Amniotic stem cell (primary cell): Measurements from ENCODE around the gene TMEM214.
"Not testable (repeated sequence)": the region's sequence is repeated elsewhere in the genome, so short reads cannot be mapped to it uniquely, and the experiment has no call there.

ENCODE experiments used
- DNase-seq: peaks from one replicate; lab custom pipeline; 2025; lab: John Stamatoyannopoulos, UW

The TMEM214 gene

DNA sequence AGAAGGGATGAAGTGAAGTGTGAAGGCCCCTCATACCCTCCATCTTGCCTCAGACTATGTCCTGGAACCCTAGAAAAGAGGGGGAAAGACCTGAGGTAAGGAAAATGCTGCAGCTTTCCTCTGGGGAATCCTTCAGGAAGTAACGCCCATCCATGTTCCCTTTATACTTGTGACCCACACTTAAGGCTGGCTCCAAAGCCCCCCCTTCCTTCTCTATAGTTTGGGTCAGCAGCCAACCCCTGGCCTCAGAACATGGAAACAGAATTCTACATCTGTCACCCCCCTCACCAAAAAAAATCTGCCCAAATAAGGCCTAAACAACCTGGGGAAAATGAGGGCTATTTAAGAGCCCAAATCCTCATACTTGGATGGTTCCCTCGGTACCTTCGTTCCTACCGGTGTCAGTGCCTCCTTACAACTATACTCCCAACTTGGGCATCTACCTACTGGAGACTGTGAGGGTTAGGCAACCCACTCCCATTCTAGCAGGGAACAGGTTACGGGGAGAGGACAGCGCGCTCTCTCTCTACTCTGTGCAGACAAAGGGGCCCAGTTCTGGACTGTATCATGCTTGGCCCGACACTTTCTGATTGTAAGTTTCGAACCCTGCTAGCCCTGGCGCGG, 38.0 kb downstream of the TMEM214 start:
- no peak for DNase-seq

DNA sequence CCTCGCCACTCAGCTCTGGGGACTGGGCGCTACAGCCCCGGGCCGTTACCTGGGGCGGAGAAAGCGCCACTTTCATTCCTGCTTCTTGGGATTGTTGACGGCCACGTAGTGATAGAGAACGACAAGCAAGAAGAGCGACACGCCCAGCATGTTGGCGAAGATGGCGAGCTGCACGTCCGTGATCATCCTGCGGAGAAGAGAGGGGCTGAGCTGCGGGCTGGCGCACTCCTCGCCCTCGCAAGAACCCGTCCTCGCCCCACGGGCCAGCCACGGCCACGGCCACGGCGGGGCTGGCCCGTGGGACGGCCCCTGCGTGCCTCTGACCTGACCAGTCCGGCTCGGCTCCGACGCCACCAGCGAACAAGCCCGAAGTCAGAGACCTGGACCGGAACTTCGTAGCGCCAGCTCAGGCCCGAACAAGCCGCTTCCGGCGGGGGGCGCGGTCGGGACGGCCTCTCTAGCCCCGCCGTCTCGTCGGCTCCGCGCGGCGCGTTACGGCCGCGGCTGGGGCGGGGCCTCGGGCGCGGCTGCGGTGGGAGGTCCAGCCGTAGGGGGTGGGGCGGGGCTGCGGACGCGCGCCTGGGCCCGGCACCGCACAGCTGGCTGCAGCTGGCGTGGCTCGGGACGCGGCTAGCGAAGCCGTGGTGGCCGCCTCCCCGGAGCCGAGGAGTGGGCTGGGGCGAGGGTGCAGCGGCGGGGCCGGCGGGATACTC, 38.7 kb downstream of the TMEM214 start, which contains the start of gene OST4:
Gene OST4 (minus strand): TSS at position 378 of the 713 bp plus-strand sequence.
- peak; percentile 95 for DNase-seq

DNA sequence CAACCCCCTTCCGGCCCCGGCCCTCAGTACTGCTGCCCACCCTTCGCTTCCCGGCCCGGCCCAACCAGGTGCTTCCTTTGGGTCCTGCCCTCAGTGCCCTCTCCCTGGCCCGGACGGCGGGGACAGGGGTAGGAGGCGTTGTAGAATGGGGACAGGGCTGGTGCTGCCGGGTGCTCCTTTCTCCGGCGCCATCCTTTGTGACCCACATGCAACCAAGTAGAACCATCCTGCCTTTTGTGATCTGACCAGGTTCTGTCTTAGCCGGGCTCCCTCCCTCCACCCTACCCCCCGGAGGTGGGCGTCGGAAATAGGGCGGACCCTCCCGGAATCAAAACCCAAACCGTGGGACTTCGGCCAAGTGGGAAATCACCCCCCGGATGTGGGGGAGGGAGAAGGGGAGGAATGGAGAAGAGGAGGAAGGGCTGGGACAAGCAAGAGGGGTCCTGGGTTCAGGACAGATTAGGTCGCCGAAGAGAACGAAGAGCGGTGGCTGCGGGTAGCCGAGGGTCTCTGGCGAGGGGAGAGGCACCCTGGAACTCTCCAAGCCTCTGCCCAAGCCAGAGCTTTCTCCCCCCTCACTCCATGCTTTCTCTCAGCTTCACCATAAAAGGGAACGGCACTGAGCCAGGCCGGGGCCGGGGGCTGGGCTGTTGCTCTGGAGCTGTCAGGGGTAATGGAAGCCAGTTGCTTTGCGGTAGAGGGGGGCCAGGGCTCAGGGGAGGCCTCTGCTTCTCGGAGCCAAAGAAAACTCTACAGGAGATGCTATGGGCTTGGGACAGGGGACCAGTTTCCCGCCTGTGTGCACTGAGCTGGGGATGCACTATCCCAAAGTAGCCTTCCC, 39.4 kb downstream of the TMEM214 start:
- no peak for DNase-seq

DNA sequence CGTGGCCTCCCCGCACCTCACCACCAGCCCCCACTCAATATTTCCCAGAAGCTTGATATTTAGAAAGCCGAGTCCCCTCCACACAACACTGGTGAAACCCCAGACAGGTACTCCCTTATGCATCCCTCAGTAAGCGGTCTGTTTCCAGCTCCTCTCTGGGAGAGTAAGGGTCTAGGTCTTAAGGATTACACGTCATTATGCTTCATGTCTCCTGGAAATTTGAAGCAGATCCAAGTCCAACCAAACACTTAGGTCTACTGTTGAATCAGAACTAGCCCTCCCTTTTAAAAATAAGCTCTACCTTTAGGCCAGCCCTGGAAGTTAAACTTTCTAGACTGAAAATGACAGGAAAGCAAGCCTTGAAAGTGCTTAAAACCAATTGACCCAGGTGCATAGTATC, 40.2 kb downstream of the TMEM214 start:
- no peak for DNase-seq

DNA sequence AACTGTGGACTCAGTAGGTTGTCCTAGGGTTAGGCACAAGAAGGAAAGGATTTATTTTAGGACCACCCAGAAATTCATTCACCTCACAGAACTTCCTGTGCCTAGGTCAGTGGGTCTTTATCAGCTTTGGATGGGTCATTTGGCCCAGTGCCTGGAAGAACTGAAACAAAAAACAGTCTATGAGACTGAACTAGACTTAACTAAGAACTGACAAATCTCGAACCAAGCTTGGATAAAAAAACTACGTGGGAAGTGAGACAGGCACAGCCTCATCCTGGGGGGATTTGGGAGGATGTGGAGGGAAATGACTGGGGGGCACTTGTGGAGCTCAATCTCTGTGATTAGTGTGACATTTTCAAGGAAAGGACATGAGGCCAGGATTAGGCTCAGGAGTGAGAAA, 41.0 kb downstream of the TMEM214 start:
- no peak for DNase-seq

DNA sequence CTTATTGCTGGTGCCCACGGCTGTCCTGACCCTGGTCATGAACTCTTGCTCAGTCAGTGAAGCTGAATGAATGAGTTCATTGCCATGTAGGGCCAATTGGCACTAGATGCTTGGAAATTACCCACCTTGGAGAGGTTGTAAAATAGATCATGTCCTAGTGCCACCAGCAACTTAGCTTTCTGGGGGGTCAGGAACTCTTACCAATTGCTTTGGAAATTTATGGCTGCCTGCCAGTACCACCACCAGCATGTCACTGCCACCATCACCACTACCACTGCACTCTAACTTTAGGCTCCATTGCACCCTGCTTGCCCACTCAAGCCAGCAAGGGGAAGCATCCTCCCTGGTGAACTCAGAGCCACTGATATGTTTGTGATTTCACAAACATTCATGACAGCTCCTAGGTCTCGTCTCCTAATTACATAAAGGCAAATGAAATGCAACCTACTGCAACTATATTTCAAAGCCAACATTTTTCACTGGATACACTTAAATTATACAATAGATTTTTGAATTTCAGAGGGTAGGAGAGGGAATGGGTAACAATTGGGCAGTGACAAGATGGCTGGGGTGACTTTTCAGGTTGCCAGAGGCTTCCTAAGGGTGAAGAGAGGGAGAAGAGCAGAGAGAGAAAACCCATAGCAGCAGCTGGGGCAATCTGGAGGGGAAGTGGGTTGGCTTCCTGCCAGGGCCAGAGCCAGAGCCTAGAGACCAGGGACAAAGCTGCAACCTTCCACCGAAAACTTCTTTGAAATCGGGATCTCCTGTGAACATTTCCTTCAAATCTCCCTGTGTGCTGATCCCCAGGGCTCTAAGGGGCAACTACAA, 42.2 kb downstream of the TMEM214 start:
- DNase-seq: no peak

DNA sequence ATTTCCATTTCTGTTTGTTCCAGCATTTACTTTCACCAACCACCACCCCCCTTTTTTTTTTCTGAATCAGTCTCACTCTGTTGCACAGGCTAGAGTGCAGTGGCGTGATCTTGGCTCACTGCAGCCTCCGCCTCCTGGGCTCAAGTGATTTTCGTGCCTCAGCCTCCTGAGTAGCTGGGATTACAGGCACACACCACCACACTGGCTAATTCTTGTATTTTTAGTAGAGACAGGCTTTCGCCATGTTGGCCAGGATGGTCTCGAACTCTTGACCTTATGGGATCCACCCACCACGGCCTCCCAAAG, 42.8 kb downstream of the TMEM214 start:
- DNase-seq: not testable (repeated sequence)

DNA sequence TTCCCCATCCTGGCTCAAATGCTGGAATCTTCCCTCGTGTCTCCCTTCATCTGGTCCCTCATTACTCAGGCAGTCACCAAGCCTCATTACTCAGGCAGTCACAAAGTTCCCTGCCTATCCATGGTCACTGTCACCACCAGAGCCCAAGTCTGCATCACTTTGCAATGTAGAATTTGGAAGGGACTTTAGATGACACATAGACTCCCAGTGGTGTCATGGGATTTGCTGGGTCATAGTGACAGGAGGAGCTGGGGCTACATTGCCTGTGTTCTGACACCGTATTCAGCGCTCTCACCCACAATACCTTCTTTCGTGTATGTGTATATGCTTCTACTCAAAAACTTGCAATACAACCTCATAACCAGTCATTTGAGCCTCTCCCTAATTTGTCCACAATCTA, 43.6 kb downstream of the TMEM214 start:
- DNase-seq: no peak

DNA sequence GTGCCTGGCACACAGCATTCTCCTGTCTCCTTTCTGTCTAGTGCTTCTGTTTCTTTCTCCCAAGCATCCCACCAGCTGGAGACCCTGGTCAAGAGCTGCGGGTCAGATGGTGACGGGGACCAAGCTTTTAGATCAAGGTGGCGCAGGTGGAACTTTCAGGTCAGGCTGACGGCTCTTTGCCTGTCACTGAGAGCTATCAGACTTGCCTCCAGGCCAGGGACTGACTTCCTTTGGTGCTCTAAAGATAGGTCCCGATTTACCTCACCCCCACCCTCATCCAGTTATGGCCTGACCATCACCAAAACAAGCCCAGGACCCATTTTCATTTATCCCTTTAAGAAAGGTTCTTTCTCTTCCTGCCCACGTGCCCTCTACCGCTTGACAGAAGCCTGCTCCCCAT, 44.5 kb downstream of the TMEM214 start:
- no peak for DNase-seq

DNA sequence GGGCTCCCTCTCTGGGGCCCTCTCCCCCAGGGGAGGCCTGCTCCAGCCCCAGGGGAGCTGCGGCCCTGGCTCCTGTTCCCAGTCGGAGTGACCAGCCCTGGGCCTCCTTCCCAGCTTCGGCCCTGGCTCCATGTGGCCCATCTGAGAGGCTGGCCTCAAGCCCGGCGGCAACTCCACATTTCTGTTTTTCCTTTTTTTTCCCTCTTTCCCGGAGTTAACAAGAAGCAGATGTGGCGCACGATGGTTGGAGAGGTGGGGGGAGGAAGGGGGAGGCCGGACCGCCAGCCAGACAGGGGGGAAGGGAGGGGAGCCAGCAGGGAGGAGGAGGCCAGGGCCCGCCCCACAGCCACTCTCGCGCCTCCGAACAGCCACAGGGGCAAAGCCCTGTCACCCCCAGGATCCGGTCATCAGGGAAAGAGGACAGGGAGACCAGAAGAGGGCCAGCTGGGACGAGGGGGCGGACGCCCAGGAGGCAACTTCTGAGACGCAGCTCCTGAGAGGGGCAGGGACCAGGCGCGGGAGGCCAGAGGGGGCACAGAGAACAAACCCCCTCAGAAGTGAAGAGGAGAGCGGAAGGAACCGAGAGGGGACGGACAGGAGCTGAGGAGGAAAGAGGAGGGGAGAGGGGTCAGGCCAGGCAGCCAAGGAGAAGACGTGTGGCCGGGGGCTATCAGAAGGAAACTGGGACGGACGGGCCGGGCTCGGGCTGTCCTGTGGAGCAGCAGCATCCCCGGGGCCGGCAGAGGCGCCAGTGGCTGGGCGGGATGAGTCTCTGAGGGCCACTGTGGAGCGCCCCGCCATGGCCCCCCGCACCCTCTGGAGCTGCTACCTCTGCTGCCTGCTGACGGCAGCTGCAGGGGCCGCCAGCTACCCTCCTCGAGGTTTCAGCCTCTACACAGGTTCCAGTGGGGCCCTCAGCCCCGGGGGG, 45.8 kb downstream of the TMEM214 start, which contains the start of gene EMILIN1:
Gene EMILIN1 (plus strand): TSS at position 349 of the 928 bp plus-strand sequence. CDS start 451 bp downstream, at position 800.
- peak; percentile 91 for DNase-seq

DNA sequence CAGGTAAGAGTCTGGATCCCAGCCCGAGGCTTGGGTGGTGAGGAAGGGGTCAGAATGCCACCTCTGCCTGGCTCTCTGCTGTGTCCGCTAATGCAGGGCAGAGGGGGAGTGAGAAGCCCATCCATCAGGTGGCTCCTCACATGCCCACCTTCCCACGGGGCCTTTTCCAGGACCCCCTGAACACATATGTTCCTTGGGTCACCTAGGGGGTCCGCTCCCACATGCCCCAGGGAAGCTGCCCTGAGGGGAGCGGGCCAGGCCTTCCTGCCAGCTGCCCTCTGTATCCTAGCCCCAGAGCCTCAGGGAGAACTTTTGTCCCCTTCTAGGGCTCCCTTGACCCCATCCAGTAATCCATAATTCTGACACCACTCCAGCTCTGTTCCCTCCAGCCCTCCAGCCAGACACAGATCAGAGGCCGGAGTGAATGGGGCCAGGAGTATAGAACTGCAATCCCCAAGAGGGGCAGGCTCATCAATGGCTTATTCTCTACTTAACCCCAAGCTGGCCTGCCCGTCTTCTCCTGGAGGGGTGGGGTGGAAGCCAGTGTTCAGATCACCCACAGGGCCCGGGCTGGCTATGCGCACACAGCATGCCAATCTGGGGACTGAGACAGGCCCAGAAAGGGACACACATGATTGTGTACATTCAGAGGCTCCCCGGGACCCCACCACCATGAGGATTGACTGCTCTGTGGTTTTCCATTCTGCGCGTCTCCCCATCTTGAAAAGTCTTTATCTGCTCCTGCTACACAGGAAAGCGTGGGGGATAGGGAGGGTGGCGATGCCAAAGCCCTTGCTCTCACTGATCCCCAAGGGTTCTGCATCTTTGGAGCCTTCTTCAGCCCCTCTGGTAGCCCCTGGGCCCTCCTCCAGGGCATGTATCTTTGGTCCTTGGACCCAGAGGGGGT, 46.7 kb downstream of the TMEM214 start:
- no peak for DNase-seq

DNA sequence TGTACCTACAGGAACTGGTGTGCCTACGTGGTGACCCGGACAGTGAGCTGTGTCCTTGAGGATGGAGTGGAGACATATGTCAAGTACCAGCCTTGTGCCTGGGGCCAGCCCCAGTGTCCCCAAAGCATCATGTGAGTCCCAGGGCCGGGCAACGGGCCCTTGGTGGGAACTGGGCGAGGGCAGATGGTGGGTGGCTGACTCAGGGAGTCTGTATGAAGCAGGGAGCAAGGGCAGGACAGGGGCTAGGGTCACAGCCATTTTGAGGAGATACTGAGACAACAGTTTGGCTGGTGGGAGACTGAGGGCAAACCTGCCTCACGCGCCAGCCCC, 47.3 kb downstream of the TMEM214 start:
- no peak for DNase-seq

DNA sequence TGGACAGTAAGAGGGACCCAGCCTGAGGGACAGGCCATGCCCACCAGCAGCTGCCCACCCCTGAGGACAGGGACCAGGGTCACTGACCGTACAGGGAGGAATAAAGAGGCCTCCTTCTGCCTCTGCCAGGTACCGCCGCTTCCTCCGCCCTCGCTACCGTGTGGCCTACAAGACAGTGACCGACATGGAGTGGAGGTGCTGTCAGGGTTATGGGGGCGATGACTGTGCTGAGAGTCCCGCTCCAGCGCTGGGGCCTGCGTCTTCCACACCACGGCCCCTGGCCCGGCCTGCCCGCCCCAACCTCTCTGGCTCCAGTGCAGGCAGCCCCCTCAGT, 47.8 kb downstream of the TMEM214 start:
- no peak for DNase-seq

DNA sequence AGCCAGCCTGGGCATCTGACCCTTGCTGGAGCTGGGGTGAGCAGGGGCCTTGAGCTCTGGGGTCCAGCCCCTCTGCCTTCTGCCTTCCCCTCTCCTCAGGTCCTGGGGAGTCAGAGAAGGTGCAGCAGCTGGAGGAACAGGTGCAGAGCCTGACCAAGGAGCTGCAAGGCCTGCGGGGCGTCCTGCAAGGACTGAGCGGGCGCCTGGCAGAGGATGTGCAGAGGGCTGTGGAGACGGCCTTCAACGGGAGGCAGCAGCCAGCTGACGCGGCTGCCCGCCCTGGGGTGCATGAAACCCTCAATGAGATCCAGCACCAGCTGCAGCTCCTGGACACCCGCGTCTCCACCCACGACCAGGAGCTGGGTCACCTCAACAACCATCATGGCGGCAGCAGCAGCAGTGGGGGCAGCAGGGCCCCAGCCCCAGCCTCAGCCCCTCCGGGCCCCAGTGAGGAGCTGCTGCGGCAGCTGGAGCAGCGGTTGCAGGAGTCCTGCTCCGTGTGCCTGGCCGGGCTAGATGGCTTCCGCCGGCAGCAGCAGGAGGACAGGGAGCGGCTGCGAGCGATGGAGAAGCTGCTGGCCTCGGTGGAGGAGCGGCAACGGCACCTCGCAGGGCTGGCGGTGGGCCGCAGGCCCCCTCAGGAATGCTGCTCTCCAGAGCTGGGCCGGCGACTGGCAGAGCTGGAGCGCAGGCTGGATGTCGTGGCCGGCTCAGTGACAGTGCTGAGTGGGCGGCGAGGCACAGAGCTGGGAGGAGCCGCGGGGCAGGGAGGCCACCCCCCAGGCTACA, 49.4 kb downstream of the TMEM214 start:
- DNase-seq: no peak

DNA sequence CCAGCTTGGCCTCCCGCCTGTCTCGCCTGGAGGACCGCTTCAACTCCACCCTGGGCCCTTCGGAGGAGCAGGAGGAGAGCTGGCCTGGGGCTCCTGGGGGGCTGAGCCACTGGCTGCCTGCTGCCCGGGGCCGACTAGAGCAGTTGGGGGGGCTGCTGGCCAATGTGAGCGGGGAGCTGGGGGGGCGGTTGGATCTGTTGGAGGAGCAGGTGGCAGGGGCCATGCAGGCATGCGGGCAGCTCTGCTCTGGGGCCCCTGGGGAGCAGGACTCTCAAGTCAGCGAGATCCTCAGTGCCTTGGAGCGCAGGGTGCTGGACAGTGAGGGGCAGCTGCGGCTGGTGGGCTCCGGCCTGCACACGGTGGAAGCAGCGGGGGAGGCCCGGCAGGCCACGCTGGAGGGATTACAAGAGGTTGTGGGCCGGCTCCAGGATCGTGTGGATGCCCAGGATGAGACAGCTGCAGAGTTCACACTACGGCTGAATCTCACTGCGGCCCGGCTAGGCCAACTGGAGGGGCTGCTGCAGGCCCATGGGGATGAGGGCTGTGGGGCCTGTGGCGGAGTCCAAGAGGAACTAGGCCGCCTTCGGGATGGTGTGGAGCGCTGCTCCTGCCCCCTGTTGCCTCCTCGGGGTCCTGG, 50.1 kb downstream of the TMEM214 start:
- no peak for DNase-seq

DNA sequence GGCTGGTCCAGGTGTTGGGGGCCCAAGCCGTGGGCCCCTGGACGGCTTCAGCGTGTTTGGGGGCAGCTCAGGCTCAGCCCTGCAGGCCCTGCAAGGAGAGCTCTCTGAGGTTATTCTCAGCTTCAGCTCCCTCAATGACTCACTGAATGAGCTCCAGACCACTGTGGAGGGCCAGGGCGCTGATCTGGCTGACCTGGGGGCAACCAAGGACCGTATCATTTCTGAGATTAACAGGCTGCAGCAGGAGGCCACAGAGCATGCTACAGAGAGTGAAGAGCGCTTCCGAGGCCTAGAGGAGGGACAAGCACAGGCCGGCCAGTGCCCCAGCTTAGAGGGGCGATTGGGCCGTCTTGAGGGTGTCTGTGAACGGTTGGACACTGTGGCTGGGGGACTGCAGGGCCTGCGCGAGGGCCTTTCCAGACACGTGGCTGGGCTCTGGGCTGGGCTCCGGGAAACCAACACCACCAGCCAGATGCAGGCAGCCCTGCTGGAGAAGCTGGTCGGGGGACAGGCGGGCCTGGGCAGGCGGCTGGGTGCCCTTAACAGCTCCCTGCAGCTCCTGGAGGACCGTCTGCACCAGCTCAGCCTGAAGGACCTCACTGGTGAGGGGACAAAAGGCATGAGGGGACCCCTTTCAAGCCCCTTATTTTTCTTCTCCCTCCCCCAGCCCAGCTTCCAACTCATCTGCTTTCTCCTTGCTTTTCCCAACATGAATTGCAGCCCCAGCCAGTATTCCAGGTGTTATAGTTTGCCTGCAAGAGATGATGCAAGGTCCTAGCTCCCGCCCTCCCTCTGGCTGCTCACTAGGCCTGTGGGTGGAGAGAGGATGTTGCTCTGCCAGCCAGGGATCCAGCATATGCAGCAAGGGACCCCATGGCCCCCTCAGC, 50.9 kb downstream of the TMEM214 start:
- DNase-seq: no peak

DNA sequence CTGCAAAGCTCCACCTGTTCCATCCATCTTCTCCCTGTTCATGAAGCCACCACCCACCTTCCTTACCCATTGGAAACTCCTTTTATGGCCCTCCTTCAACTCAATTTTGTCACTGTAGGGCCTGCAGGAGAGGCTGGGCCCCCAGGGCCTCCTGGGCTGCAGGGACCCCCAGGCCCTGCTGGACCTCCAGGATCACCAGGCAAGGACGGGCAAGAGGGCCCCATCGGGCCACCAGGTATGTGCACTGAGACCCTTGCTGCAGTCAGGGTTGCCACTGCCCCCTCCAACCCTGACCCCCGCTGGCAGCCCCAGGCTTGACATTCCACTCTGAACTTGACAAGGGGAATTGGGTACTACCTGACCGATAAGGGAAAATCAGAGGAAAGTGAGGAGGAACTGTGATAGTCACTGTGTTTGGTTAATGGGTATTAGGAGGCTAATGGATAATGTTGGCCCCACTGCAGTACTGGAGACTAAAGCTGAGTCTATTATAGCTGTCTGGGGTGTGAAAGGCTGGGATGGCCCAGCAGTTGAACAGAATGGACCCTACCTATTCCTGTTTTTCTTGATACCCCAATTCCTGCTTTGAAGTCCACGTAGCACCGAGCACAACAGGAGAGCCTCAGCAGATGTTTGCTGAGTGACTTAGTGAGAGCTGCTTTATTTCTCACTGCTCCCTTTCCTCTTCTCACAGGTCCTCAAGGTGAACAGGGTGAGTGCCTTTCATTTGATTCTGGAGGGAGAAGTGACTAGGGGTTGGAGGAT, 51.7 kb downstream of the TMEM214 start:
- DNase-seq: no peak
